Gastroesophageal sphincter (tissue), 3 donors: ENCODE measurements around the gene KCTD14.

Source experiments
- CTCF ChIP-seq, 4 experiments: fragments of 200-600 bp in 2 of 4; fragments of 450-650 bp in 2 of 4; sonication (generic) in 1 of 4; IDR thresholded peaks; one replicate each; pipeline ENCODE4 v1.5.1; 2017 to 2019; ENCODE audit warnings: antibody characterized with exemption in 4 of 4, mild to moderate bottlenecking in 2 of 4, moderate library complexity in 2 of 4
- EP300 ChIP-seq: sonication (generic); formaldehyde crosslinking; IDR thresholded peaks from one replicate; pipeline ENCODE4 v1.6.1; 2017; ENCODE audit warnings: antibody characterized with exemption, mild to moderate bottlenecking
- POLR2A ChIP-seq, 2 donors: fragments of 450-650 bp; IDR thresholded peaks; one replicate each; pipeline ENCODE4 v1.6.1; 2017; ENCODE audit warnings: antibody characterized with exemption in 2 of 2, mild to moderate bottlenecking in 2 of 2, moderate library complexity in 1 of 2

- TF ChIP-seq CTCF (IDR thresholded peaks at IDR 0.05) (no peak), EP300 (no peak), POLR2A (IDR thresholded peaks at IDR 0.05) (no peak)
Observed at GRCh38 chr11:78060533-78060932, 37.5 kb upstream of the KCTD14 start.
